ENCODE results near the gene PIH1D1.
A peak's percentile ranks its signal among the peaks of the same experiment; 100 is the strongest.

The PIH1D1 gene

DNA sequence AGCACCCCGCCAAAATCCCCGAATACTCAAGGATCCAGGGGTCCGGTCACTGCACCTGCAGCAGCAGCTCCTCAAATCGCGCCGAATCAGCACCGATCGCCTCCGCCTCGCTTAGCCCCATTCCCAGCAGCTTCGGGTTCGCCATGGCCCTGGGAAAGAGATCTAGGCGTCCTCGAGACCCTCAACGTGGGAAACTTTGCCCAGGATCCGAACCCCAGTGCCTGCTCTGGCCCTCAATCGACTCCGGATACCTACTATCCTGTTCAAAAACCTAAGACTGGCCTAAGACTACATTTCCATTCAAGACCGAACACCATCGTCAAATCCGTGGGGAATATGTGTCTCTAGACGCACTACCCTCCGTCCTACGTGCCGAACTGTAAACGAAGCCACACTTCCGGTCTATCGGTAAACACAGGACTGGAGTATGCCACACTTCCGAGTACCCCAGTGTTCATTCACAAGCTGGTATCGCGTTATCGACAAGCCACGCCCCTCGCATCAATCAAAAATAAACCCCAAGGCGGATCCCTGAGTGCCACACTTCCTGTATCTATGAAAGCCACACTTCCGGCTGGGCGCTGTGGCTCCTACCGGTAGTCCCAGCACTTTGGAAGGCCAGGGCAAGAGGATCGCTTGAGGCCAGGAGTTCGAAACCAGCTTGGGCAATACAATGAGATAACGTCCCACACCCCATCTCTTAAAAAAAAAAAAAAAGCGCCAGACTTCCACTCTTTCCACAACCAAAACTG, at the start of gene PIH1D1:
Gene PIH1D1 (minus strand): TSS at position 385 of the 752 bp plus-strand sequence. CDS start 240 bp downstream, at position 145.
- peak; percentile 100 for DNase-seq

DNA sequence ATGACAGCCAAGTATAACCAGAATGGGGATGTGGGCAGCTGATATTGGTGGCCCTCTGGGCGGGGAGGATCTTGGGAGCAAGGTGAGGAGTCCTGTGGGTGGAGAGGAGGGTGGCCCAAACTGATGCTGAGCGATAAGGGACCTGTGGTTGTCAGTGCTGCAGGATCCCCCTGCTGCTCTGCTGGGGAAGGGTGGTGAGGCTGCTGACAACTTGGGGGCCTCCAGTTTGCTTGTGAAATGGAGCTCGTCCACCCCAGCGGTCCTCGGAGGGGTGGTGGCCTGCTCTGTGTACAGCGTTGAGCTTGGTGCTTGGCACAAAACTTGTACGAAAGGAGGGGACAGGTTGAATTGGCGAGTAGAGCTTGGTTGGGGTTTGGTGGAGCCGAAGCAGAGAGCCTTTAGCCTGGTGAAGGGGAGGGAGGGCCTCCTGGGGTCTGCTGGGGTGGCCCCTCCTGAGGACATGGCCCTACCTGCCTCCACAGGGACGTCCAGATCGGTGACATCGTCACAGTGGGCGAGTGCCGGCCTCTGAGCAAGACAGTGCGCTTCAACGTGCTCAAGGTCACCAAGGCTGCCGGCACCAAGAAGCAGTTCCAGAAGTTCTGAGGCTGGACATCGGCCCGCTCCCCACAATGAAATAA, 47.5 kb upstream of the PIH1D1 start:
- no peak for DNase-seq

- DNase-seq, result no peak
Measured at GRCh38 chr19:49498475-49498874, 46.9 kb upstream of the PIH1D1 start.

- no peak for DNase-seq
Measured at GRCh38 chr19:49497789-49498103, 46.1 kb upstream of the PIH1D1 start.

DNA sequence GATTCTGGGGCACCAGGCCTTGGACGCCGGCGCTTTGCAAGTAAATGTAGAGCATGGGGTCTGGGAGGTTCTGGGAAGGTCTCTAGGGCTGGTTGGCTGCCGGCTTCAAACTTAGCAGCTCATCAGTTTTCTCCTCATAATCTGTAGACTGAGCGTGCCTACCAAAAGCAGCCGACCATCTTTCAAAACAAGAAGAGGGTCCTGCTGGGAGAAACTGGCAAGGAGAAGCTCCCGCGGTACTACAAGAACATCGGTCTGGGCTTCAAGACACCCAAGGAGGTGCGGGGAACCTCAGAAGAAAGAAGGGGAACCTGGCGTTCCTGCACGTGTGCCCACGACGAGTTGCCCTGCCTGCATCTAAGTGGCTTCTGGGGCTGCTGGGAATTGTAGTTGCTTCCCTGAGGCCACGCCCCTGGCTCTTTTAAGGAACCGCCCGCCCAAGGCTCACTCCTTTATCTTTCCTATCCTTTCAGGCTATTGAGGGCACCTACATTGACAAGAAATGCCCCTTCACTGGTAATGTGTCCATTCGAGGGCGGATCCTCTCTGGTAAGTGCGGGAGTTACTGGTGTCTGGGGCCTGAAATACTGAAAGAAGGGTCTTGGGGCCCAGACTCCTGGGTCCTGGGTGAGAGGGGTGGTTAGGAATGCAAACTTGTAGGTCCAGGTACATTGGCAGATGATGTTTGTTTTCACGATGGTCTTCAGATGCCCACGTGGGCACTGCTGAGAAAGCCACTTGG, 45.6 kb upstream of the PIH1D1 start:
- no peak for DNase-seq

DNA sequence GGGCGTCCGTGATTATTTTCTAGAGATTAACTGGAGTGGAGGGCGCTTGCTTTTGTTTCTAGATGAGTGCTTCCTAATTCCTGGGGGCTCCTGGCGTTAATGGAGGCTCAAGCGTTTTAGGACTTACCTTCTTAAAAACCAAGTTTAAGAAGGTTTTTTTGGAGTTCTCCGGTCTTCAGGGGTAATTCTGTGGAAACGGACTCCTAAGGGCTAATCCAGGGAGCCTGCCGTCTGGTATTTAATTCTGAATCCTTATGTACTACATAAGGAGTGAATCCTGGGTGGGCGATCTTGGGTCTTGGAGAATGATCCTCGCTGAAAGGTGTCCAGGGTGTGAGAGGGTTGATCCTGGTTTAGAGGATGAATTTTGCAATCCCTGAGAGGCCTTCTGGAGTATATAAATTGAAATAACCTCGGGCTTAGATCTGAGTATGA, 45.0 kb upstream of the PIH1D1 start:
- no peak for DNase-seq

DNA sequence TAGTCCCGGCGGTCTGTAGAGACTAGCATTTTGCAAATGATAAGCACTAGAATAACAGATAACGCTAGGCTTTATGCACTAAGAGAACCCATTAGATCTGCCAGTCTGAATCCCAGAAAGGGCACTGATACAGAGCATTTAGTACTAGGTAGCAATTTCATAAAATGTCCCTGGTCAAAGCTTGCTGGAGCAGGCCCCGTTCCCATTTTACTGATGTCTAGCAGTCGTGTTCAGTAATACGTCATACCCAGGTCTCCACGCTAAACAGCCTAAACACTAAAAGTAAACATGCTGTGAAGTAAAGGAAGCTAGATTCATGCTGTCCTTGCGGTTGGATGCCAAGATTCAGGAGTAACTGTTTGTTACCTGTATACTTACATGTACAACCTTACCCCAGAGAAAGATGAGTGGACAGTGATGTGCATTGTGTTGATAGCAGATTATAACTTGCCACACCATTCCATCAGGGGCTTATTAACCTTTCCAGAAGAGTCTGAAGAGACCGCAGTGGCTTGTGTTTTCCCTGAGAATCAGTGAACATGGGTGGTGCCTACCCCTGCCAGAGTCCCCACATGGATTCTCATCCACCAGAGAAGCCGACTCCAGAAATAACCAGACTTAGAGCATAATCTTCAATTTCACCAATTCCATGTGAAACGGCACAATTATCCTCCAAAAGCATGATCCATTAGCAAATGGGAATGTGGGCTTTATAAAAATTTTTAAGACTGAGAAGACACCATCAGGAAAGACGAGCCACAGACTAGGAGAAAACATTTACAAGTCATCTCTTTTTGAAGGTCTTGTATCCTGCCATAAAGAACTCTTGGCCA, 41.2 kb upstream of the PIH1D1 start:
- no peak for DNase-seq

DNA sequence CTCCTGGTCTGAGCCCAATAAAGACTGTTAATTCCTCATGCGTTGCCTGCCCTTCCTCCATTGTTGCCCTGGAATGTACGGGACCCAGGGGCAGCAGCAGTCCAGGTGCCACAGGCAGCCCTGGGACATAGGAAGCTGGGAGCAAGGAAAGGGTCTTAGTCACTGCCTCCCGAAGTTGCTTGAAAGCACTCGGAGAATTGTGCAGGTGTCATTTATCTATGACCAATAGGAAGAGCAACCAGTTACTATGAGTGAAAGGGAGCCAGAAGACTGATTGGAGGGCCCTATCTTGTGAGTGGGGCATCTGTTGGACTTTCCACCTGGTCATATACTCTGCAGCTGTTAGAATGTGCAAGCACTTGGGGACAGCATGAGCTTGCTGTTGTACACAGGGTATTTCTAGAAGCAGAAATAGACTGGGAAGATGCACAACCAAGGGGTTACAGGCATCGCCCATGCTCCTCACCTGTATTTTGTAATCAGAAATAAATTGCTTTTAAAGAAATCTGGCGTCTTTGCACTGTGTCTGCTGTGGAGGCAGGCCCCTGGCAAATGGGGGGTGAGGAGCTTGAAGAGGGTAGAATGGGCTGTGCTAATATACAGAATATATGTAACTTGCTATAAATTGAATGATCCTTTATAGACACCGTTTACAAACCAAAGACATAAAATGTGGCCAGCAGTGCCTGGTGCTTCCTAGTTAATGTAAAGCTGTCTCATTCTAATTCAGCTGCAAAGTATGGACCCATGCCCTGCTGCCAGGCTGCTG, 40.4 kb upstream of the PIH1D1 start:
- DNase-seq, result no peak

GRCh38 chr19:49491030-49491803, 39.6 kb upstream of the PIH1D1 start:
- DNase-seq, result no peak

DNA sequence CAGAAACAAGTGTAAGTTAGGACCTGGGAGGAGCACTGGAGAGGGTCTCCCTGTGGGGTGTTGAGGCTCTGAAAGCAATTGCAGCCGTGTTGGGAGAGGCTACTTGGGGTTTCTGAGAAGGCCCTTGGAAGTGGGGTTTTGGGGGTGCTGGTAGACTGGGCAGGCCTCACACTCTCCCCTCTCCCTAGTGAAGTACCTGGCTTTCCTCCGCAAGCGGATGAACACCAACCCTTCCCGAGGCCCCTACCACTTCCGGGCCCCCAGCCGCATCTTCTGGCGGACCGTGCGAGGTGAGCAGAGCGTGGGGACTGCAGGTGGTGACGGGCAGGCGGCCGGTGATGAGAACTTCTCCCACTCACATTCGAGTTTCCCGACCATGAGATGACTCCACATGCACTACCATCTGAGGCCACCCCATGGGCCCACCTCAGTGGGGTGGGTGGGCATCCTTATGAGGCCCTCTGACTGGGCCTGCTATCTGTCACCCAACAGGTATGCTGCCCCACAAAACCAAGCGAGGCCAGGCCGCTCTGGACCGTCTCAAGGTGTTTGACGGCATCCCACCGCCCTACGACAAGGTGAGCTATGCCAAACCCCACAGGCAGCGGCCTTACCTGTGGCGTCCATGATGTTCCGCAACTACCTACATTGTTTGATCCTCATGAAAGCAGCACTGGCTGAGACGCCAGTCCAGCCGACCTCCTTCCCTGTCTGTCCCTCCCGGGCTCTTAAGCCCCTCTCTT, 38.8 kb upstream of the PIH1D1 start:
- no peak for DNase-seq

DNA sequence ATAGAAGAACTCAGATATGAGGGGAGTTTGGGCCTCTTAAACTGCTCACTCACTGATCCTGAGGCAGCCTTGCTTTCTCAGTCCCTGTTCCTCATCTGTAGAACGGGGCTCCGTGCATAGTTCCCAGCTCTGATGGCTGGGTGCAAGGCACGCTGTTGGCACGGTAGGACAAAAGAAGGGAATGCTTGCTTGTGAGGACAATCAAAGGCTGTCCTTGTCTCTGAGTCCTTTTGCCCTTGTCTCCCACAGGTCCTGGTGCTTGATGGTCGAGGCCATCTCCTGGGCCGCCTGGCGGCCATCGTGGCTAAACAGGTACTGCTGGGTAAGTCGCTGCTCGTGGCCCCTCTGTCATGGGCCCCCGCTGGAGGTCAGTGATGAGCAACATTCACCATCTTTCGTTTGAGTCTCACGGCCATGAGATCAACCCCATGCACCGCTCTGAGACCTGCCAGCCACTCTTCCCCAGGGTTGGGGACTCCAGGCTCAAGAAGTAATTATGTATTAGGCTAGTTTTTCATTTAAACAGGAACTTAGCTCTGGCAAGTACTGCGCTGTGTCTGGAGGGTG, 38.1 kb upstream of the PIH1D1 start:
- no peak for DNase-seq

DNA sequence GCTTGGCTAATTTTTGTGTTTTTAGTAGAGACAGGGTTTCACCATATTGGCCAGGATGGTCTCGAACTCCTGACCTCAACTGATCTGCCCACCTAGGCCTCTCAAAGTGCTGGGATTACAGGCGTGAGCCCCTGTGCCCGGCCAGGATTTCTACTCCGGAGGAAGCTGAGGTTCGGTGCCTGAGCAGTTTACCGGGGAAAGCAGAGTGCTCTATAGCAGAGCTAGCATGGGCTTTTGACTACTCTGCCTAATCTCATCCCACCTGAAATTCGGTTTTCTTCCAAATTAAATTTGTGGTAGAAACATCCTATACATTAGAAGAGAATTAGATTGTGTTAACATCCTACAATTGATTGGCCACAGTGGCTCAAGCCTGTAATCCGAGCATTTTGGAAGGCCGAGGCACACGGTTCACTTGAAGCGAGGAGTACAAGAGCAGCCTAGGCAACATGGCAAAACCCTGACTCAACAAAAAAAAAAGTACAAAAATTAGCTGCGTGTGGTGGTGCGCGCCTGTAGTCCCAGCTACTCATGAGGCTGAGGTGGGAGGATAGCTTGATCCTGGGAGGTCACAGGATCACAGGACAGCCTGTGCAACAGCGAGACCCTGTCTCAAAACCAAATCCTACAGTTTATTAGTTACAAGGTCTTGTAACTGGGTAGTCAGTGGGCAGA, 37.4 kb upstream of the PIH1D1 start:
- DNase-seq, result no peak

DNA sequence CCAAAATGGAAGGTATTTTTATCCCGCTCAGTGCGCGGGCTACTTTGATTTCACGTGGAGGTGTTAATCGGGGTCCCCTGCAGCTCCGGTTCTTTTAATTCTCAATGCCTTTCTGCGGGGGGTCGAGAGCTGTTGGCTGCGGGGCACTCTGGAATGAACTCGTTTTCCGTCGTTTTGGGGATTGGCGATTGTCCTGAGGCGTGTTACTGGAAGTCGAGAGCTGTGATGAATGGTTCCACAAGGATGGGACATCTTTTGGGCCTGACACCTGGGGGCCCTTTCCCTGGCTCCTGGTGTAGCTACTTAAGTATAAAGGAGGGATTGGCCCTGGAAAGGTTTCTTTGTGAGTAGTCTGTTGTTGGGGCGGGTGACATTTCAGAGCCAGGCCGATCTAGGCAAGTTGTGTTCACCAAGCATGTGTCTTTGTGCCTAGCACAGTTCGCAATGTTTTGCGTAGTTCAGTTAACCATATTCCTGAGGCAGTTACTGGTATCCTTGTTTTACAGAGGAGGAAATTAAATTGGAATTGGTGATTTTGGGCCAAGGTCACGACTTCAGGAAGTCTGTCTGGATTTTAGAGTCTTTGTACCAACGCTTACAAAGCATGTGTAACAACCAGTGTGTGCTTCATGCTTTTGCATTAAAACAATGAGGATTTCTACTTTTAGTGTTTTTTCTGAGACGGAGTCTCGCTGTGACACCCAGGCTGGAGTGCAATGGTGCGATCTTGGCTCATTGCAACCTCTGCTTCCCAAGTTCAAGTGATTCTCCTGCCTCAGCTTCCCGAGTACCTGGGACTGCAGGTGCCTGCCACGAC, 36.6 kb upstream of the PIH1D1 start:
- DNase-seq, result no peak

DNA sequence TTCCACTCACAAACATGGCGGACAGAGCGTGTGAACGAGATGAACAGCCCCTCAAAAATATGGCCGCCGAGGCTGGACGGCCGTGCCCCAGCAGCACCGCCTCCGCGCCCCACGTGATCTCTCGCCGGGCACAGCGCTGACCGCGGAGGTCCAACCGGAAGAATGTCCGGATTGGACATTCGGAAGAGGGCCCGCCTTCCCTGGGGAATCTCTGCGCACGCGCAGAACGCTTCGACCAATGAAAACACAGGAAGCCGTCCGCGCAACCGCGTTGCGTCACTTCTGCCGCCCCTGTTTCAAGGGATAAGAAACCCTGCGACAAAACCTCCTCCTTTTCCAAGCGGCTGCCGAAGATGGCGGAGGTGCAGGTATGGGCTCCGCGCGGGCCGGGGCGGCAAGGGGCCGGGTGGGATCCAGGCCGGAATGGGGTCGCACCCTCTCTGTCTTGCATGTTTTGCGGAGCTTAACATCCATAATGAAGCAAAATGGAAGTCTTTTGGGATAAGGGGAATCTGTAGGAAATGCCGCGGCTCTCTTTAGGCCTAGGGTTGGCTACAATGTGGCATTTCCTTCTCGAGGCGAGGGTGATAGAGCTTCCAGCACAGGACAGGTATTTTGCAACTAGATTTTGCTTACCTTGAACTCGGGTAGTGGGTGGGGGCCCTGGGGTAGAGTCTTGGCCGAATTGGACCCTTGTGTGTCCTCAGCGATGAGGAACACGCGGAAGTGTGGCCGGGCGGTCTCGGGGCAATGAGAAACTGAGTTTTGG, 35.8 kb upstream of the PIH1D1 start, which contains the start of gene RPL13A:
Gene RPL13A (plus strand): TSS at position 332 of the 769 bp plus-strand sequence. CDS start 22 bp downstream, at position 354.
- DNase-seq, result peak; percentile 99

- no peak for DNase-seq
Measured at GRCh38 chr19:49486710-49487276, 35.2 kb upstream of the PIH1D1 start.

GRCh38 chr19:49486232-49486631, 34.6 kb upstream of the PIH1D1 start:
- no peak for DNase-seq

DNA sequence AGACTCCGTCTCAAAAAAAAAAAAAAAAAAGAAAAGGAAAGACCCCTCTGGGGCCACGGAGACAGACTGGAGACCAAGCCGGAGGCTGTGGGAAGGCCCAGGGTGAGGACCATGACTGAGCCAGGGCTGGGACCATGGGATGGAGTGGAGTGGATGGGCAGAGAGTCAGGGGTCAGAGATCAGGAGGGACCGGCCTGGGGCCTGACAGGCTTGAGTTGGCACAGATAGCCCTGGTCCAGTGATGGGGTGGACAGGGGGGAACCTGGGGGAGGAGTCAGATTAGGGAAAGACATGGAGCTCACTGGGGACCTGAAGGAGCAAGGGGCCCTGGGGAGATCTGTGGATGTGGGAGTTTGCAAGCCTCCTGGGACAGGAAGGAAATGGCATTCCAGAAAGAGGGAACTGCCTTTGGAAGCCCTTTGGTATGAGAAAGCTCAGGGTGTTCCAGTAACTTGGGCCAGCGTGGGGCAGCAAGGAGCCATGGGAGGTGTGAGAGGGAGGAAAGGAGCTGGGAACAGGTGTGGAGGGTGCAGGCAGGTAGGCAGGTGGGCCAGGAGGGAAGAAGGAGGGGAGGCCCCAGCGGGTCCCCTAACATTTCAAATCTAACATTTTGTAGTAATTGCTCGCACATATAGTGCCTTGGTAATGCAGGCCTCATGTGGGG, 29.5 kb upstream of the PIH1D1 start:
- no peak for DNase-seq

Data from NCI-H1436 treated with DMSO at 0.1 percent for 48 hours (cell line).